GM21526 (cell line): ENCODE data around the gene DPYSL3.

Experiments
- ATAC-seq: cut with Tn5 transposase; IDR thresholded peaks from one replicate; pipeline ENCODE4 v1.9.1; 2021; ENCODE audit warnings: moderate library complexity; ENCODE audit not compliant: unreplicated experiment, low FRiP score

DPYSL3 gene

GRCh38 chr5:147408980-147409379 lies 100.9 kb downstream of the DPYSL3 start:
- no peak for ATAC-seq

DNA sequence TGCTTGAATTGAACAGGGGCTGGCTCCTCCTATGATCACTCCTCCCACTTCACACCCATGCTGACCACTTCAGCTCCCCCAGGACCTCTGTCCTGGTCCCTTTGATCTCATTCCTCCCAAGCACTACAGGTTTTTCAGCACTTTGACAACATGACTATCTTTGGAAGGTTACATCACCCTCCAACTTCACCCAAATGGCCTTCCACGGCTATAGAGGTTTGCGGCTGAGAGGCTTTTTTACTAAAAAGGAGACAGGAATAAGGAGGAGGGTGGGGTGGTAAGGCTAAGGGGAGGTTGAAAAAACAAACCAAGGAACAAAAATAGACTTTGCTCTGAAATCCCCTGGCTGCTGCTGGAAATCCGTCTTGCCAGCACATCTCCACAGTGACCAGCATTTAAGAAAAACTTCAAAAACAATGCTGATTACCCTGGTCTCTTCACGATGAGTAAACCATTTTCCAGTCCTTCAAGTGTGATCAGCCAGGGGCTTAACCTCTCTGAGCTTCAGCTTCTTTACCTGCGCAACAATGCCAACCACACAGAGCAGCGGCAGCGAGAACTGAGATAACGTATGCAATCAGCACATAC lies 102.7 kb downstream of the DPYSL3 start:
- no peak for ATAC-seq

DNA sequence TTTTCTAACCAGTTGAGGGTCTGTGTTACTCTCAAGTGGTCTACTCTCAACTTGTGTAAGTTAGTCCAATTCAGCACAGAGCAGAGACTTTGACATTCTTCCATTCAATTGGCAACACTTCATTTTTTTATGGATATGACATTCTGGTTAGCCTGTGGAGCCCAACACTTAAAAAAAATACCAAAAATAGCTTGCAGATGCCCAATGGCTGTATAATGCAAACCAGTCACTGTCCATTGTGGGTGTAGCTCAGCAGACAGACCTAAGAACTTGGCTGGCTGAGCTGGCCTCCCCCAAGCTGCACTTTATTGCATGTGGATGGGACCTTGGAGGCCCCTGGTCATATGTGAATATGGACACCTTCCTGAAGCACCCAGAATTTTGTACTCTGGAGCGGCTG lies 103.2 kb downstream of the DPYSL3 start:
- ATAC-seq: no peak

DNA sequence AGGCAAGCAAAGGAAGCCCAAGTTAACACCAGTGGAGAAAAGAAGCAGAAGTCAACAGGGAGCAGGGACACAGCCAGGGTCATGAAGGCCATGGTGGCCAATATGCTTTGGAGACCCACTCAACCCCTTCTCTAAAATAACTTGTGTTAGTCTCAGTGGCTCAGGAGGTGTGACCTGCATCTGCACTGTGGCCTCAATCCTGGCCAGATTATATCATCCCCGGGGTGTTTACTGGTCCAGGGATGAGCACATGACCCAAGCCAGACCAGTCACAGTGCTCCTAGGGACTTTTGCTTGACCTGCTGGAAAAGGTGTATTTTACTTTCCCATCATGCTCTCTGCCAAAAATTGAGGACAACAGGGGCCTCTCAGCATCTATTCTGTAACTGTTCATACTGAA lies 105.2 kb downstream of the DPYSL3 start:
- peak; percentile 25 for ATAC-seq

GRCh38 chr5:147403651-147404640 lies 105.9 kb downstream of the DPYSL3 start:
- peak; percentile 93 for ATAC-seq

DNA sequence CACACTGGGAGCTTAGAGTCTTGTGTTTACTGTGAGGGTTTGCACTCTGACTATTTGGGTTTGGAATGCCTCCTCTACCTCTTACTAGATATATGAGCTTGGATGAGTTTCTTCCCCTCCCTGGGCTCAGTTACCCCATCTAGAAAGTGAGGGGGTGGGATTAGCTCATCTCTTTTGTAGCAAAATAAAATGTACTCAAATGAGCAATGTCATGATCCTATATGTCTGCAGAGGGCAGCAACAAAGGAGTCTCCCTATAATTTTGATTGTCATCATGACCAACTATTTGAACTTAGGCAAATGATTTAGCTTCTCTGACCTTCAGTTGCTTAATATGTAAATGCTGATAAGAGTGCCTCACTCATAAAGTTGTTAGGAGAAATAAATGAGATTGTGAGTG lies 109.0 kb downstream of the DPYSL3 start:
- ATAC-seq: no peak

DNA sequence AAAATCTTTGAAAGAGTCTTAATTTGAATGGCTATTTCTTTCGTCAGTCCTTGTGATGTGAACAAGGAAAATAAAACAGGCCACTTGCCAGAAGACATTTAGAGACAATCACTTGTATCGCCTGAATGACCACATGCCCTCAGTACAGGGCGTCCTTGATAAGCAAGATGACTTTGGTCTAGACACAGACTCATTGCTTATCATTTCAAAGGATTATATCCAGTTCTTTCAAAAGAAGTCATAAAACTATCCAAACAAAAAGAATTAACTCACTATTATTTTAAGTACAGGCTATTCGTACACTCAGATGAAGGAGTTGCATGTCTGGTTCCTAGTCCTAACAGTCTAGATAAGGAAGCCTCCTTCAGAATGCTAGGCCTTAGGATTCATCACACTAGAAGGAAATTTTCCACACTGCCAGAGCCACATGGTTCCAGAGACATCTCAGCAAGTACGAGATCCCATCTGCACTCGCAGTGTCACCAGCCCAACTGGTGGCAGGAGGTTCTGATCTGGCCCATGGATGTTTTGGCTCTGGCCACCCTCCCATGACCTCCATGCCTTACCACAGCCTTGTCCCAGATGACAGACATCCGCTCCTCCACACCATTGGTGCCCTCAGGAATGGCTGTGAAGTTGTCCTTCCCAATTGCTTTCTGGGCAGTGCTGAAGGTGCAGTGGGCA lies 109.6 kb downstream of the DPYSL3 start:
- no peak for ATAC-seq

GRCh38 chr5:147398860-147399259 lies 111.0 kb downstream of the DPYSL3 start:
- ATAC-seq: no peak

- no peak for ATAC-seq
Observed at GRCh38 chr5:147397616-147398015, 112.3 kb downstream of the DPYSL3 start.

GRCh38 chr5:147396070-147396823 lies 113.6 kb downstream of the DPYSL3 start:
- ATAC-seq: no peak

- ATAC-seq: no peak
Observed at GRCh38 chr5:147393874-147394672, 115.8 kb downstream of the DPYSL3 start.

DNA sequence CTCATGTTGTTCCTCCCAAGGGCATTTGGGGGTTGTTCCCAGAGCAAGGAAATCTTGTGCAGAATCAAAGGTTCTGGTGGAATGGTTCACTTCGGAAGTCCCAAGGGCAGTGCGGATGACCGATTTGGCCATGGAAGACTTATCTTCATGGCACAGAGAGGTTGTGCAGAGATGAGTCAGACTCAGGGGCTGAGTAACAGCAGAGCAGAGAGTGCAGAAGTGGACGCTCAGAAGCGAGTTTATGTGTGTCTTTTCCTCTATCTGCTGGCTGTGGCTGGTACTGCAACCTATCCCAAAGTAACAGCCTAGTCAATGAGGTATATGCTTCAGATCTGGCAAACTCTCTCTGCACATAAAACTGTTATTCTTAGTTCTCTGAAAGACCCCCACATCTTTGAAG lies 118.1 kb downstream of the DPYSL3 start:
- peak; percentile 93 for ATAC-seq

GRCh38 chr5:147390654-147391225 lies 119.1 kb downstream of the DPYSL3 start:
- ATAC-seq: no peak

DNA sequence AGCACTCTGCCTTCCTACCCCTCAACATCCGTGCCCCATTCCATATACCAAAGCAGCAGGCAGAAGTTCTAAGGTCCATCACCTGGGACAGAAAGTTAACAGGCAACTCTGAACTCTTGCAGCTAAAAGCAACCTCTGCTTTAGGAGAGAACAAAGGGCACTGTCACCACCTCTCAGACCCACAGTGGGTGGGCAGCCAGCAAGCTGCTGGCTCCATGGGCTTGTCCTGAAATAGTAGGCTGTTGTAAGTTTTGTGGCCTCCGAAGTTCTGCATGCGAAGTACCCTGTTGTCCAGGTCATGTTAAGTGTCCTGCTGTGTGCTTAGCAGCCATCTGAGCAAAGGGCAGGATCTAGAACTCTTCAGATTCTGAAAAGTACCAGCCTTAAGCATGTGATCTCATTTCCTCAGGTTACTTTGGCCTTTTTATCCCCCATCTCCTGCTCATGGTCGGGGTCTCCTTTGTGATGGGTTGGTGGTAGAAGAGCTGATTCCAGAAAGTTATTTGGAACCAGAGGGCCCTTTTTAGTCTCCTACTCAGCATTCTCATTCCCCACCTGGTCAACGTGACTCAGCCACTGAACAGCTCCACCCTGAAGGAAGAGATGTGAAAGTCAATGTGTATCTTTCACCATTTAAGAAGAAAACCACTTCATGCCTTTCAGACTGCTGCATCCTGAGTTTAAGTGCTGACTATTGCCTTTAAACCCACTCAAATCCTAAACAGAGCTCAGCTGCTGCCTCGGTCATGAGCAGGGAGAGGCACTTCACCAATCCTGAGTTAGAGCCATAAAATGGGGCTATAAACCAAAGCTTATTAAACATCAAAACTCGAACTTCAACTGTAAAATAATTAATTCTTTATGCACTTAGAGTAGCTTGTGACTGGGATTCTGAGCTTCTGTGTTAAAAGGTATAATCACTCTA lies 121.4 kb downstream of the DPYSL3 start:
- no peak for ATAC-seq

DNA sequence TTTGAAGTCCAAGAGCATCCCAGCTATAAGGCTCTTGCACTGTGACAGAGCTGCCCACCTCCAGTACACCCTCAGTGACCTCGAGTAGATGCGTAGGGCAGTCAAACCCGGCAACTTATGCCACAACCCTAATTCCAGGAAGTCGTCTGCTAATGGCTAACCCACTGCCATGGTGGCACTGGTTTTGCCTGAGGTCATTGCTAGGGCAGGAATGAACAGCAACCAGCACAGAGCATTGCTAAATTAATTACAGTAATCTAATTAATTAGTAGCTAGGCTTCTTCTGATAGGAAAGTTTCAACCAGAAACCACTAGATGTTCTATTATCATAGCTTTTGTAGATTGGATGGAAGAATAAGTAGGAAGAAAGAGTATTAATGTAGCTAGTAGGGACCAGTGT lies 122.8 kb downstream of the DPYSL3 start:
- ATAC-seq: no peak

GRCh38 chr5:147384346-147385193 lies 125.3 kb downstream of the DPYSL3 start:
- ATAC-seq: no peak

- ATAC-seq: no peak
Observed at GRCh38 chr5:147382776-147383175, 127.1 kb downstream of the DPYSL3 start.

DNA sequence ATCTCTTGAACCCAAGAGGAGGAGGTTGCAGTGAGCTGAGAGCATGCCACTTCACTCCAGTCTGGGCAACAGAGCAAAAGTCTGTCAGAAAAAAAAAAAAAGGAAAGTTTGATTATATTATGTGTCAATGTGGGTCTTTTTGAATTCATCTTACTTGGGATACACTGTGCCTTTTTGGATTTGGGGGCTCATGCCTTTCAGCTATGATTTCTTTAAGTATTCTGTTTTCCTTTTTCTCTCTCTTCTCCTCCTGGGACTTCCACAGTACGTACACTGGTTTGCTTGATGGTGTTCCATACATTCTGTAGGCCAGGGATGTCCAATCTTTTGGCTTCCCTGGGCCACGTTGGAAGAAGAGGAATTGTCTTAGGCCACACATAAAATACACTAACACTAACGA lies 128.3 kb downstream of the DPYSL3 start:
- no peak for ATAC-seq
